ENCODE data around the gene PCDHB9.
"Not testable (repeated sequence)": the region's sequence is repeated elsewhere in the genome, so short reads cannot be mapped to it uniquely, and the experiment has no call there.

Gene PCDHB9

DNA sequence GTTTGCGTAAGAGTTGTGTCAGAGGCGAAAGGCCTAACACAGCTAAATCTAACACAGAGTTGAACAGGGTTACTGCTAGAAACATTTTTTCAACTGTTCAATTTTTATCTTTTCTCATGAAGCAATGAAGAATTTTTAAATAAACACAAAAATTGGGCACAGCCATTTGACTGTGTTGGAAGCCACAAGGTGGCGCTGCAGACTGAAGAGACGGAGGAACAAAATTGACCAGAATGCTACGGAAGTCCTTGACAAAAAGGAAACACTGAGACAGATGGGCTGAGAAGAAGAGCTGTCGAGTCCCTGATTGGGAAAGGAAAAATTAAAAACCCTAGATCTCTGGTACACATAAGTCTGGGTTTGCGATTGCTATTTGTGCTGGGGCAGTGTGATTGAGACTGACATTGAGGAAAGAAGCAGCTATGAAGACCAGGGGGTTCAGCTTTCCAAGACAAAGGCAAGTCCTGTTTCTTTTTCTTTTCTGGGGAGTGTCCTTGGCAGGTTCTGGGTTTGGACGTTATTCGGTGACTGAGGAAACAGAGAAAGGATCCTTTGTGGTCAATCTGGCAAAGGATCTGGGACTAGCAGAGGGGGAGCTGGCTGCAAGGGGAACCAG lies at the start of gene PCDHB9:
Gene PCDHB9, plus strand, starts transcription at position 265 of the 616 bp plus-strand sequence. Its CDS starts 158 bp downstream, at position 423.
- DNase-seq: peak; percentile 26

DNA sequence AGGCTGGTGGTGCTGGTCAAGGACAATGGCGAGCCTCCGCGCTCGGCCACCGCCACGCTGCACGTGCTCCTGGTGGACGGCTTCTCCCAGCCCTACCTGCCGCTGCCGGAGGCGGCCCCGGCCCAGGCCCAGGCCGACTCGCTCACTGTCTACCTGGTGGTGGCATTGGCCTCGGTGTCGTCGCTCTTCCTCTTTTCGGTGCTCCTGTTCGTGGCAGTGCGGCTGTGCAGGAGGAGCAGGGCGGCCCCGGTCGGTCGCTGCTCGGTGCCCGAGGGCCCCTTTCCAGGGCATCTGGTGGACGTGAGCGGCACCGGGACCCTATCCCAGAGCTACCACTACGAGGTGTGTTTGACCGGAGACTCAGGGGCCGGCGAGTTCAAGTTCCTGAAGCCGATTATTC lies 49.6 kb upstream of the PCDHB9 start:
- not testable (repeated sequence) for DNase-seq

DNA sequence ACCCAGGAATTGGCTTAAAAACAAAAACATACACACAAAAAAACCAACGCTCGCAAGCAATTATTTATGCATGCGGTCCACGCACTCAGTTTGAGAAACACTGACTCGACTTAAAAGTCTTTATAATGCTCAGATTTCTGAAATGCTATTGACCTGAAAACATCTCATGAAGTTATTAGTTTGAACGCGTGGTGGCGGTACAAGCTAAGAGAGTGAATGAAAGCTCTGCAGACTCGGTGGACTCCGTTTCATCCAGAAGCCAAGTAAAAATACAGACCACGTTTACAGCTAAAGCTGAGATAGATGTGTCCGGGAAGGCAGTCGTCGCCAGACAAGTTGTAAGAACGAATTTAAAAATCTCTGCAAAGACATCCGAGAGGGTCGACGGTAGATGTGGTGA lies 37.1 kb upstream of the PCDHB9 start, which contains the start of gene PCDHB6:
Gene PCDHB6, plus strand, starts transcription at position 246 of the 400 bp plus-strand sequence. CDS start 201 bp downstream, outside the sequence.
- no peak for DNase-seq

DNA sequence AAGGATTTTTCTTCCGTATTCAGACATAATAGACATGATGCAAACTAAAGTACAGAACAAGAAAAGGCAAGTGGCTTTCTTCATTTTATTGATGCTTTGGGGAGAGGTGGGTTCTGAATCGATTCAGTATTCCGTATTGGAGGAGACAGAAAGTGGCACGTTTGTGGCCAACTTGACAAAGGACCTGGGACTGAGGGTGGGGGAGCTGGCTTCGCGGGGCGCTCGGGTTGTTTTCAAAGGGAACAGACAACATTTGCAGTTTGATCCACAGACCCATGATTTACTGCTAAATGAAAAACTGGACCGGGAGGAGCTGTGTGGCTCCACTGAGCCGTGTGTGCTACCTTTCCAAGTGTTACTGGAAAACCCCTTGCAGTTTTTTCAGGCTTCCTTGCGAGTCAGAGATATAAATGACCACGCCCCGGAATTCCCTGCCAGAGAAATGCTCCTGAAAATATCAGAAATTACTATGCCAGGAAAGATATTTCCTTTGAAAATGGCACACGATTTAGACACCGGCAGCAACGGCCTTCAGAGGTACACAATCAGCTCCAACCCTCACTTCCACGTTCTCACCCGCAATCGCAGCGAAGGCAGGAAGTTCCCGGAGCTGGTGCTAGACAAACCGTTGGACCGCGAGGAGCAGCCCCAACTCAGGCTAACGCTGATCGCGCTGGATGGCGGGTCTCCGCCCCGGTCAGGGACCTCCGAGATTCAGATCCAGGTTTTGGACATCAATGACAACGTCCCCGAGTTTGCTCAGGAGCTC lies 36.6 kb upstream of the PCDHB9 start:
- no peak for DNase-seq

DNA sequence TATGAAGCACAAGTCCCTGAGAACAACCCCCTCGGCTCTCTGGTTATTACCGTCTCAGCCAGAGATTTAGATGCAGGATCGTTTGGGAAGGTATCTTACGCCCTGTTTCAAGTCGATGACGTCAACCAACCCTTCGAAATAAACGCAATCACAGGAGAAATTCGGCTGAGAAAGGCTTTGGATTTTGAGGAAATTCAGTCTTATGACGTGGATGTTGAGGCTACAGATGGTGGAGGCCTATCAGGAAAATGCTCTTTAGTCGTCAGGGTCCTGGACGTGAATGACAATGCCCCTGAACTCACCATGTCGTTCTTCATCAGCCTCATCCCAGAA lies 36.0 kb upstream of the PCDHB9 start:
- DNase-seq: no peak

DNA sequence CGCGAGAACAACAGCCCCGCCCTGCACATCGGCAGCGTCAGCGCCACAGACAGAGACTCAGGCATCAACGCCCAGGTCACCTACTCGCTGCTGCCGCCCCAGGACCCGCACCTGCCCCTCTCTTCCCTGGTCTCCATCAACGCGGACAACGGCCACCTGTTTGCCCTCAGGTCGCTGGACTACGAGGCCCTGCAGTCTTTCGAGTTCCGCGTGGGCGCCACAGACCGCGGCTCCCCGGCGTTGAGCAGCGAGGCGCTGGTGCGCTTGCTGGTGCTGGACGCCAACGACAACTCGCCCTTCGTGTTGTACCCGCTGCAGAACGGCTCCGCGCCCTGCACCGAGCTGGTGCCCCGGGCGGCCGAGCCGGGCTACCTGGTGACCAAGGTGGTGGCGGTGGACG lies 35.3 kb upstream of the PCDHB9 start:
- DNase-seq: not testable (repeated sequence)

DNA sequence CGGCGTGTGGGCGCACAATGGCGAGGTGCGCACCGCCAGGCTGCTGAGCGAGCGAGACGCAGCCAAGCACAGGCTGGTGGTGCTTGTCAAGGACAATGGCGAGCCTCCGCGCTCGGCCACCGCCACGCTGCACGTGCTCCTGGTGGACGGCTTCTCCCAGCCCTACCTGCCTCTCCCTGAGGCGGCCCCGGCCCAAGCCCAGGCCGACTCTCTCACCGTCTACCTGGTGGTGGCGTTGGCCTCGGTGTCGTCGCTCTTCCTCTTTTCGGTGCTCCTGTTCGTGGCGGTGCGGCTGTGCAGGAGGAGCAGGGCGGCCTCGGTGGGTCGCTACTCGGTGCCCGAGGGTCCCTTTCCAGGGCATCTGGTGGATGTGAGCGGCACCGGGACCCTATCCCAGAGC lies 34.9 kb upstream of the PCDHB9 start:
- not testable (repeated sequence) for DNase-seq

DNA sequence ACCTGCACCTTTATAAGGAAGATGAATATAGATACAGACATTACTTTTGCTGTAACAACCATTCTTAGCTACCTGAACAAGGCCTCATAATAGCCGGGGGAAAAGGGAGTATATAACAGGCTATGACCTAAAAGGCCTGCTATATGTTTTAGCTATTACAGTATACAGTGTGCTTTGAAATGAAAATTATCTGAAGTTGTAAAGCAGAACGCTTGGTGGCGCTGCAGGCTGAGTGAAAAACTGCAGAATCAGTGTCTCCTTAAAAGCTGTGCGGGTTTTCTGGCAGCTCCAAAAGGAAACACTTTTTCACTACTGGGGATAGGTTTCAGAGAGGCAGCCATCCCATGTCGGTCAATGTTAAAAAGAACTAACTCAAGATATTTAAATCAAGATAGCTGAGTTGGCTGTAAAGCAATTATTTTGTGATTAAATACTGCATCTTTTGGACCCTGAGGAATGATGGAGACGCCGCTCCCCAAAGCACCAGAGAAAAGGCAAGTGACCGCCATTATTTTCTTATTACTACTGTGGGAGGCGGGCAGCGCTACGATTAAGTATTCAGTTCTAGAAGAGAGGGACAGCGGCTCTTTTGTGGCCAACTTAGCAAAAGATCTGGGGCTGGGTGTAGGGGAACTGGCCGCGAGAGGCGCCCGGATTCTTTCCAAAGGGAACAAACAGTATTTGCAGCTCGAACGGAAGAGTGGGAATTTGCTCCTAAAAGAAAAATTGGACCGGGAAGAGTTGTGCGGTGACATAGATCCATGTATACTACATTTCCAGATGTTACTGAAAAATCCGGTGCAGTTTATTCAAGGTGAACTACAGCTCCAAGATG lies 31.2 kb upstream of the PCDHB9 start:
- DNase-seq: no peak

DNA sequence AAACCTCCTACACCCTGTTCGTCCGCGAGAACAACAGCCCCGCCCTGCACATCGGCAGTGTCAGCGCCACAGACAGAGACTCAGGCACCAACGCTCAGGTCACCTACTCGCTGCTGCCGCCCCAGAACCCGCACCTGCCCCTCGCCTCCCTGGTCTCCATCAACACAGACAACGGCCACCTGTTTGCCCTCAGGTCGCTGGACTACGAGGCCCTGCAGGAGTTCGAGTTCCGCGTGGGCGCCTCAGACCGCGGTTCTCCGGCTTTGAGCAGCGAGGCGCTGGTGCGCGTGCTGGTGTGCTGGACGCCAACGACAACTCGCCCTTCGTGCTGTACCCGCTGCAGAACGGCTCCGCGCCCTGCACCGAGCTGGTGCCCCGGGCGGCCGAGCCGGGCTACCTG lies 29.6 kb upstream of the PCDHB9 start:
- DNase-seq: not testable (repeated sequence)

DNA sequence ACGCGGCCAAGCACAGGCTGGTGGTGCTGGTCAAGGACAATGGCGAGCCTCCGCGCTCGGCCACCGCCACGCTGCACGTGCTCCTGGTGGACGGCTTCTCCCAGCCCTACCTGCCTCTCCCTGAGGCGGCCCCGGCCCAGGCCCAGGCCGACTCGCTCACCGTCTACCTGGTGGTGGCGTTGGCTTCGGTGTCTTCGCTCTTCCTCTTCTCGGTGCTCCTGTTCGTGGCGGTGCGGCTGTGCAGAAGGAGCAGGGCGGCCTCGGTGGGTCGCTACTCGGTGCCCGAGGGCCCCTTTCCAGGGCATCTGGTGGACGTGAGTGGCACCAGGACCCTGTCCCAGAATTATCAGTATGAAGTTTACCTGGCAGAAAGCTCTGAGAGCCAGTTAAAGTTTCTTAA lies 29.1 kb upstream of the PCDHB9 start:
- not testable (repeated sequence) for DNase-seq

DNA sequence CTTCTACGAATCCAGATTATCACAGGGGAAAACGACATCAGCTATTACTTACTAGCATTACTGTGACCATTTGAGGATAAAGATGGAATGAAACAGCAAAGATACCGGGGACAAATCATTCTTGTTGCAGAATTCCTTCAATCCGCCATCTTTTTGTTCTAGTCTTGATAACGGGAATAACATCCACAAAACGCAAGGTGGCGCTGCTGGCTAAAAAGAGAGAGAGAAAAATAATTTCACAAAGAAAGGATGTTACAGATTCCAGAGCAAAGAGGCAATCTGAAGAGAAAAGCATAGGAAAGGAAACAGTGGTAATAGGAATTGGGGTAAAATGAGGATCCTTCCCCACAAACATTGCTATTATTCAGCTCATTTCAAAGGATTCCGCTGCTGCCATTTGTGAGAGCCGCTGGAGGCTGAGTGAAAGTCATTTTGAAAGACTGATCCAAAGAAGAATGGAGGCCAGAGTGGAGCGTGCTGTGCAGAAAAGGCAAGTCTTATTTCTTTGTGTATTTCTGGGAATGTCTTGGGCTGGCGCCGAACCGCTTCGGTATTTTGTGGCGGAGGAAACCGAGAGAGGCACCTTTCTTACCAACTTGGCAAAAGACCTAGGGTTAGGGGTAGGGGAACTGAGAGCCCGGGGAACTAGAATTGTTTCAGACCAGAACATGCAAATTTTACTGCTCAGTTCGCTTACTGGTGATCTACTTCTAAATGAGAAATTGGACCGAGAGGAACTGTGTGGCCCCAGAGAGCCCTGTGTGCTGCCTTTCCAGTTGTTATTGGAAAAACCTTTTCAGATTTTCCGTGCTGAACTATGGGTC lies 14.4 kb upstream of the PCDHB9 start, which contains the start of gene PCDHB7:
Gene PCDHB7, plus strand, starts transcription at position 264 of the 824 bp plus-strand sequence. Its CDS starts 192 bp downstream, at position 456.
- DNase-seq: peak; percentile 14

DNA sequence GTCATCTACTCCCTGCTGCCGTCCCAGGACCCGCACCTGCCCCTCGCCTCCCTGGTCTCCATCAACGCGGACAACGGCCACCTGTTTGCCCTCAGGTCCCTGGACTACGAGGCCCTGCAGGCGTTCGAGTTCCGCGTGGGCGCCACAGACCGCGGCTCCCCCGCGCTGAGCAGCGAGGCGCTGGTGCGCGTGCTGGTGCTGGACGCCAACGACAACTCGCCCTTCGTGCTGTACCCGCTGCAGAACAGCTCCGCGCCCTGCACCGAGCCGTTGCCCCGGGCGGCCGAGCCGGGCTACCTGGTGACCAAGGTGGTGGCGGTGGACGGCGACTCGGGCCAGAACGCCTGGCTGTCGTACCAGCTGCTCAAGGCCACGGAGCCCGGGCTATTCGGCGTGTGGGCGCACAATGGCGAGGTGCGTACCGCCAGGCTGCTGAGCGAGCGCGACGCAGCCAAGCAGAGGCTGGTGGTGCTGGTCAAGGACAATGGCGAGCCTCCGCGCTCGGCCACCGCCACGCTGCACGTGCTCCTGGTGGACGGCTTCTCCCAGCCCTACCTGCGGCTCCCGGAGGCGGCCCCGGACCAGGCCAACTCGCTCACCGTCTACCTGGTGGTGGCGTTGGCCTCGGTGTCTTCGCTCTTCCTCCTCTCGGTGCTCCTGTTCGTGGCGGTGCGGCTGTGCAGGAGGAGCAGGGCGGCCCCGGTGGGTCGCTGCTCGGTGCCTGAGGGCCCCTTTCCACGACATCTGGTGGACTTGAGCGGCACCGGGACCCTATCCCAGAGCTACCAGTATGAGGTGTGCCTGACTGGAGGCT lies 12.5 kb upstream of the PCDHB9 start:
- not testable (repeated sequence) for DNase-seq

DNA sequence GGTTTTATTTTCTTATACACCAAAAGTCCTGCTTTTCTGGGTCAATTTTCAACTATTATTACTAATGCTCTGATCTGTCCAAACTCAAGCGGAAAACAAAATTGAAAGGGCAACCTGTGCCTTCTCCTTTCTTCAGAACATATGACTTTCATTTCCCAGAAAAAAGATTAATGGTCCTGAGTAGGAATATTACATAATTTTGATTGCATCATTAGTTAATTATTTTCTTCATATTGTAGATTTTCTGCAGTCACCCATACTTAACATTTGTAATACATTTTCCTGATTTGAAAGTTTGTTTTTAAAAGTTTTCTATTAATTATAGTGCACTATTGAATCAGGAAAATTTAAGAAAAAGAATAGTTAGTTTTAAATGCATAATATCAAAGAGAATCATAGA lies 11.0 kb upstream of the PCDHB9 start:
- no peak for DNase-seq

DNA sequence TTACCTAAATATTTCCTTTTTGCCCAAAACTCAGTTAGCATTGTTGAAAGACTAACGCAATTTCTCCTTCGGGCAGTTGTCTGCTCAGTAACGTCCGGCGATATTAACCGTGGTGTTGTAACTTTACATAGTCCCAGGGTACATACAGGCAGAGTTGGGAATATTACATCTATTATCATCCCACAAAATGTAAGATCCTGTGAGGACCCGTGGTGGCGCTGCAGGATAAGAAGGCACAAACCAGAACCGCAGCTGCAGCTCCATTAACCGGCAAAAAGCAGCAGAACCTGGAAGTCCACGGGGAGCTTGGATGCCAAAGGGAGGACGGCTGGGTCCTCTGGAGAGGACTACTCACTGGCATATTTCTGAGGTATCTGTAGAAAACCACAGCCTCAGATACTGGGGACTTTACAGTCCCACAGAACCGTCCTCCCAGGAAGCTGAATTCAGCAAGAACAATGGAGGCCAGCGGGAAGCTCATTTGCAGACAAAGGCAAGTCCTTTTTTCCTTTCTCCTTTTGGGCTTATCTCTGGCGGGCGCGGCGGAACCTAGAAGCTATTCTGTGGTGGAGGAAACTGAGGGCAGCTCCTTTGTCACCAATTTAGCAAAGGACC lies 9.3 kb upstream of the PCDHB9 start, which contains the start of gene PCDHB8:
Gene PCDHB8, plus strand, starts transcription at position 214 of the 615 bp plus-strand sequence. Its CDS starts 245 bp downstream, at position 459.
- not testable (repeated sequence) for DNase-seq

DNA sequence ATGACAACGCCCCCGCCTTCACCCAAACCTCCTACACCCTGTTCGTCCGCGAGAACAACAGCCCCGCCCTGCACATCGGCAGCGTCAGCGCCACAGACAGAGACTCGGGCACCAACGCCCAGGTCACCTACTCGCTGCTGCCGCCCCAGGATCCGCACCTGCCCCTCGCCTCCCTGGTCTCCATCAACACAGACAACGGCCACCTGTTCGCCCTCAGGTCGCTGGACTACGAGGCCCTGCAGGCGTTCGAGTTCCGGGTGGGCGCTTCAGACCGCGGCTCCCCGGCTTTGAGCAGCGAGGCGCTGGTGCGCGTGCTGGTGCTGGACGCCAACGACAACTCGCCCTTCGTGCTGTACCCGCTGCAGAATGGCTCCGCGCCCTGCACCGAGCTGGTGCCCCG lies 7.6 kb upstream of the PCDHB9 start:
- DNase-seq: not testable (repeated sequence)

DNA sequence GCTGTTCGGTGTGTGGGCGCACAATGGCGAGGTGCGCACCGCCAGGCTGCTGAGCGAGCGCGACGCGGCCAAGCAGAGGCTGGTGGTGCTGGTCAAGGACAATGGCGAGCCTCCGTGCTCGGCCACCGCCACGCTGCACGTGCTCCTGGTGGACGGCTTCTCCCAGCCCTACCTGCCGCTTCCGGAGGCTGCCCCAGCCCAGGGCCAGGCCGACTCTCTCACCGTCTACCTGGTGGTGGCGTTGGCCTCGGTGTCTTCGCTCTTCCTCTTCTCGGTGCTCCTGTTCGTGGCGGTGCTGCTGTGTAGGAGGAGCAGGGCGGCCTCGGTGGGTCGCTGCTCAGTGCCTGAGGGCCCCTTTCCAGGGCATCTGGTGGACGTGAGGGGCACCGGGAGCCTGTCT lies 7.1 kb upstream of the PCDHB9 start:
- not testable (repeated sequence) for DNase-seq

DNA sequence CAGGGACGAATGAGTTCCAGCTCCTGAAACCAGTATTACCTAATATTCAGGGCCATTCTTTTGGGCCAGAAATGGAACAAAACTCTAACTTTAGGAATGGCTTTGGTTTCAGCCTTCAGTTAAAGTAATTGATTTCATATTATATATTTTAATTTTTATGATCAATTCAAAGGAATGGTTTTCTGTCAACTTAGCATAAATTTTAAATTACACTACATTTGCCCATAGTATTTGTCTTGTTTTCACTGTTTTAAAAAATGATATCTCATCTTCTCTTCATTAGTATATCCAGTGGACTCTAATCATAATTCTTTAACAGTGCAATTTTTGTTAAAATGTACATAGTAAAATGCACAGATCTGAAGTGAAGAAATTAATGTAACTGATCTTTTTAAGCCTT lies 6.6 kb upstream of the PCDHB9 start:
- DNase-seq: no peak

DNA sequence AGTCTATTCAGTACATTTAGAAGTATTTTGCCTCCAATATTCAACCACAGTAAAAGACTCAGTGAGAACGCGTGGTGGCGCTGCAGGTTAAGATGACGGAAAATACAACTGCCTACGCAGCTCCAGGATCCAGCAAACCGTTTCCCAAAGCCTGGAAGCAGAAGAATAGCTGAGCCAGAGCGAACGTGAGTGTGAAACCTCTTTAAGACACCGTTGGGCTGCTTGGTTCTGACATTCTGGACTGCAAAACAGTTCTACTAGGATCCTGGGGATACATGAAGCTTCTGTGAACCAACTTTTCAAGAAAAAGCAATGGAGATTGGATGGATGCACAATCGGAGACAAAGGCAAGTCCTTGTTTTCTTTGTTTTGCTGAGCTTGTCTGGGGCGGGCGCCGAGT lies 4.7 kb upstream of the PCDHB9 start, which contains the start of gene PCDHB16:
Gene PCDHB16, plus strand, starts transcription at position 140 of the 400 bp plus-strand sequence. Its CDS starts 173 bp downstream, at position 313.
- DNase-seq: no peak

DNA sequence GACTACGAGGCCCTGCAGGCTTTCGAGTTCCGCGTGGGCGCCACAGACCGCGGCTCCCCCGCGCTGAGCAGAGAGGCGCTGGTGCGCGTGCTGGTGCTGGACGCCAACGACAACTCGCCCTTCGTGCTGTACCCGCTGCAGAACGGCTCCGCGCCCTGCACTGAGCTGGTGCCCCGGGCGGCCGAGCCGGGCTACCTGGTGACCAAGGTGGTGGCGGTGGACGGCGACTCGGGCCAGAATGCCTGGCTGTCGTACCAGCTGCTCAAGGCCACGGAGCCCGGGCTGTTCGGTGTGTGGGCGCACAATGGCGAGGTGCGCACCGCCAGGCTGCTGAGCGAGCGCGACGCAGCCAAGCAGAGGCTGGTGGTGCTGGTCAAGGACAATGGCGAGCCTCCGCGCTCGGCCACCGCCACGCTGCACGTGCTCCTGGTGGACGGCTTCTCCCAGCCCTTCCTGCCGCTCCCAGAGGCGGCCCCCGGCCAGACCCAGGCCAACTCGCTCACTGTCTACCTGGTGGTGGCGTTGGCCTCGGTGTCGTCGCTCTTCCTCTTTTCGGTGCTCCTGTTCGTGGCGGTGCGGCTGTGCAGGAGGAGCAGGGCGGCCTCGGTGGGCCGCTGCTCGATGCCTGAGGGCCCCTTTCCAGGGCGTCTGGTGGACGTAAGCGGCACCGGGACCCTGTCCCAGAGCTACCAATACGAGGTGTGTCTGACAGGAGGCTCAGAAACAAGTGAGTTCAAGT lies 2.7 kb upstream of the PCDHB9 start:
- not testable (repeated sequence) for DNase-seq

DNA sequence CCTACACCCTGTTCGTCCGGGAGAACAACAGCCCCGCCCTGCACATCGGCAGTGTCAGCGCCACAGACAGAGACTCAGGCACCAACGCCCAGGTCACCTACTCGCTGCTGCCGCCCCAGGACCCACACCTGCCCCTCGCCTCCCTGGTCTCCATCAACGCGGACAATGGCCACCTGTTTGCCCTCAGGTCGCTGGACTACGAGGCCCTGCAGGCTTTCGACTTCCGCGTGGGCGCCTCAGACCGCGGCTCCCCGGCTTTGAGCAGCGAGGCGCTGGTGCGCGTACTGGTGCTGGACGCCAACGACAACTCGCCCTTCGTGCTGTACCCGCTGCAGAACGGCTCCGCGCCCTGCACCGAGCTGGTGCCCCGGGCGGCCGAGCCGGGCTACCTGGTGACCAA lies 1.7 kb downstream of the PCDHB9 start:
- not testable (repeated sequence) for DNase-seq

All from stimulated activated CD4-positive, alpha-beta T cell treated with anti-CD3 and anti-CD28 coated beads, Interleukin-4, amount 100 ng/mL, for 1 hour (primary cell).